NCI-H774 (cell line): ENCODE data around the gene ANP32B.
A peak's percentile ranks its signal among the peaks of the same experiment; 100 is the strongest.
"Not testable (repeated sequence)": the region's sequence is repeated elsewhere in the genome, so short reads cannot be mapped to it uniquely, and the experiment has no call there.

Experiments
- DNase-seq: peaks from one replicate; lab custom pipeline; 2025; lab: John Stamatoyannopoulos, UW

The ANP32B gene

GRCh38 chr9:97963232-97963631 lies 19.9 kb upstream of the ANP32B start:
- no peak for DNase-seq

GRCh38 chr9:97964901-97965300 lies 18.2 kb upstream of the ANP32B start:
- DNase-seq = no peak

- DNase-seq = no peak
Measured at GRCh38 chr9:97966493-97966892, 16.6 kb upstream of the ANP32B start.

GRCh38 chr9:97969014-97969413 lies 14.1 kb upstream of the ANP32B start:
- DNase-seq = no peak

GRCh38 chr9:97970165-97970564 lies 13.0 kb upstream of the ANP32B start:
- no peak for DNase-seq

- no peak for DNase-seq
Measured at GRCh38 chr9:97972753-97973152, 10.4 kb upstream of the ANP32B start.

- no peak for DNase-seq
Measured at GRCh38 chr9:97975376-97975775, 7.8 kb upstream of the ANP32B start.

- not testable (repeated sequence) for DNase-seq
Measured at GRCh38 chr9:97976633-97977032, 6.5 kb upstream of the ANP32B start.

- no peak for DNase-seq
Measured at GRCh38 chr9:97978371-97979130, 4.6 kb upstream of the ANP32B start.

- DNase-seq = no peak
Measured at GRCh38 chr9:97979788-97980478, 3.2 kb upstream of the ANP32B start.

GRCh38 chr9:97980479-97980803 lies 2.7 kb upstream of the ANP32B start:
- no peak for DNase-seq

GRCh38 chr9:97980918-97981845 lies 2.0 kb upstream of the ANP32B start:
- no peak for DNase-seq

GRCh38 chr9:97981846-97982682 lies 1.1 kb upstream of the ANP32B start:
- DNase-seq = no peak

- peak; percentile 22 for DNase-seq
Measured at GRCh38 chr9:97983589-97984187, 547 bp downstream of the ANP32B start.

- peak; percentile 49 for DNase-seq
Measured at GRCh38 chr9:97984188-97985057, 1.3 kb downstream of the ANP32B start.

GRCh38 chr9:97985058-97985861 lies 2.1 kb downstream of the ANP32B start:
- DNase-seq = no peak

- DNase-seq = no peak
Measured at GRCh38 chr9:97987487-97987886, 4.3 kb downstream of the ANP32B start.

GRCh38 chr9:97990259-97990658 lies 7.1 kb downstream of the ANP32B start:
- DNase-seq = no peak

GRCh38 chr9:97991818-97992217 lies 8.7 kb downstream of the ANP32B start:
- no peak for DNase-seq
